Hematopoietic multipotent progenitor cell treated with erythropoietin and hydrocortisone succinate and interleukin-3 and kit ligand, for 8 days (in vitro differentiated cells): ENCODE data around the gene GORAB.
A peak's percentile ranks its signal among the peaks of the same experiment; 100 is the strongest.

Source experiments
- DNase-seq: peaks from one replicate; pipeline ENCODE4 v3.0.0-alpha.2; 2015

The GORAB gene

GRCh38 chr1:170531758-170532657 lies at the start of gene GORAB:
Gene GORAB, plus strand, starts transcription at chr1:170532166. Its CDS starts 58 bp downstream, at chr1:170532224.
- peak; percentile 88 for DNase-seq

GRCh38 chr1:170483051-170483450 lies 48.9 kb upstream of the GORAB start:
- no peak for DNase-seq

- no peak for DNase-seq
These were observed 44.5 kb upstream of the GORAB start for GRCh38 chr1:170487503-170487902.

GRCh38 chr1:170491291-170491690 lies 40.7 kb upstream of the GORAB start:
- DNase-seq = no peak

GRCh38 chr1:170494369-170494768 lies 37.6 kb upstream of the GORAB start:
- peak; percentile 8 for DNase-seq

GRCh38 chr1:170495006-170495405 lies 37.0 kb upstream of the GORAB start:
- DNase-seq = no peak

- no peak for DNase-seq
These were observed 33.1 kb upstream of the GORAB start for GRCh38 chr1:170498876-170499275.

GRCh38 chr1:170503665-170504064 lies 28.3 kb upstream of the GORAB start:
- no peak for DNase-seq

- no peak for DNase-seq
These were observed 21.8 kb upstream of the GORAB start for GRCh38 chr1:170510163-170510562.

GRCh38 chr1:170511038-170511437 lies 20.9 kb upstream of the GORAB start:
- DNase-seq = no peak

GRCh38 chr1:170513138-170513537 lies 18.8 kb upstream of the GORAB start:
- DNase-seq = no peak

- no peak for DNase-seq
These were observed 13.7 kb upstream of the GORAB start for GRCh38 chr1:170518185-170518834.

GRCh38 chr1:170518965-170519364 lies 13.0 kb upstream of the GORAB start:
- DNase-seq = no peak

GRCh38 chr1:170520601-170521000 lies 11.4 kb upstream of the GORAB start:
- DNase-seq = no peak

GRCh38 chr1:170521818-170522217 lies 10.1 kb upstream of the GORAB start:
- DNase-seq = no peak

GRCh38 chr1:170530972-170531757 lies 801 bp upstream of the GORAB start:
- no peak for DNase-seq

GRCh38 chr1:170533298-170533697 lies 1.3 kb downstream of the GORAB start:
- DNase-seq = peak; percentile 10

GRCh38 chr1:170534626-170535147 lies 2.7 kb downstream of the GORAB start:
- no peak for DNase-seq

- DNase-seq = no peak
These were observed 3.5 kb downstream of the GORAB start for GRCh38 chr1:170535418-170535817.

- no peak for DNase-seq
These were observed 5.1 kb downstream of the GORAB start for GRCh38 chr1:170536924-170537551.

GRCh38 chr1:170537798-170538503 lies 6.0 kb downstream of the GORAB start:
- DNase-seq = no peak

- no peak for DNase-seq
These were observed 6.7 kb downstream of the GORAB start for GRCh38 chr1:170538687-170539086.
